Karpas-422 (cell line): ENCODE results near the gene SH3PXD2B. TPM values are rescaled to one million over a fixed set of nuclear protein-coding genes. Genes with fewer than 3 reads are reported as not detected.

Source experiments
- DNase-seq: peaks from one replicate; pipeline ENCODE4 v3.0.0-alpha.2; 2015
- H2AFZ ChIP-seq: fragments of 200-600 bp; sonication (generic); 2 replicates; pipeline ENCODE4 v1.6.1; 2014; ENCODE audit warnings: antibody characterized with exemption, low read length, mixed read lengths
- H3K27ac ChIP-seq: fragments of 200-600 bp; sonication (generic); 2 replicates; pipeline ENCODE4 v1.5.1; 2014; ENCODE audit warnings: mild to moderate bottlenecking, low read length, moderate library complexity
- H3K27me3 ChIP-seq: fragments of 200-600 bp; sonication (generic); 2 replicates; pipeline ENCODE4 v1.6.1; 2014; ENCODE audit warnings: low read length, mixed read lengths
- H3K36me3 ChIP-seq: fragments of 200-600 bp; sonication (generic); 2 replicates; pipeline ENCODE4 v1.6.1; 2014; ENCODE audit warnings: low read length, mixed read lengths; ENCODE audit not compliant: insufficient read depth
- H3K4me1 ChIP-seq: fragments of 200-600 bp; sonication (generic); 2 replicates; pipeline ENCODE4 v1.6.1; 2014; ENCODE audit warnings: mild to moderate bottlenecking, low read length, mixed read lengths
- H3K4me2 ChIP-seq: fragments of 200-600 bp; sonication (generic); 2 replicates; pipeline ENCODE4 v1.6.1; 2014; ENCODE audit warnings: low read length, low read depth, mild to moderate bottlenecking; ENCODE audit not compliant: poor library complexity, severe bottlenecking
- H3K4me3 ChIP-seq: fragments of 200-600 bp; sonication (generic); 2 replicates; pipeline ENCODE4 v1.5.1; 2014; ENCODE audit warnings: mild to moderate bottlenecking, antibody characterized with exemption, low read length, mixed read lengths
- H3K79me2 ChIP-seq: fragments of 200-600 bp; sonication (generic); 2 replicates; pipeline ENCODE4 v1.6.1; 2014; ENCODE audit warnings: mild to moderate bottlenecking, low read length, mixed read lengths
- H3K9ac ChIP-seq: fragments of 200-600 bp; sonication (generic); 2 replicates; pipeline ENCODE4 v1.6.0; 2014; ENCODE audit warnings: low read length
- H3K9me2 ChIP-seq: fragments of 200-600 bp; sonication (generic), shearing (Covaris generic); replicated peaks from 2 replicates; pipeline ENCODE4 v1.6.0; 2014; ENCODE audit warnings: mild to moderate bottlenecking, low read length, moderate library complexity; ENCODE audit not compliant: insufficient read depth
- H3K9me3 ChIP-seq: fragments of 300-700, 200-600 bp; sonication (generic); 2 replicates; pipeline ENCODE4 v1.6.1; 2014; ENCODE audit warnings: low read length, mixed read lengths
- H4K20me1 ChIP-seq: fragments of 200-600 bp; sonication (generic); 2 replicates; pipeline ENCODE4 v1.6.1; 2014; ENCODE audit warnings: mild to moderate bottlenecking, antibody characterized with exemption, low read length, low read depth; ENCODE audit not compliant: insufficient read depth
- total RNA-seq: library from RNA; depleted of rRNA; stranded (reverse); fragments of >200 nt; shearing (Covaris generic); gene quantifications from 2 replicates; pipeline ENCODE4 v1.2.3, GENCODE V29; 2014; ENCODE audit warnings: low replicate concordance

The SH3PXD2B gene
- total RNA-seq, 1 experiment from 2014 or later = 0.15 TPM

- Histone ChIP-seq H3K27ac (no peak overlapping the region), H2AFZ (no peak overlapping the region), H3K36me3 (no peaks in the 10 kb centered on the region), H3K27me3 (no peaks in the 10 kb centered on the region), H3K79me2 (no peaks in the 10 kb centered on the region), H3K9ac (no peak overlapping the region), H3K9me2 (no peaks in the 10 kb centered on the region), H3K9me3 (no peaks in the 10 kb centered on the region), H4K20me1 (0 out of 2 replicates have a peak, but pooled peaks cover 2% of the 10 kb centered on the region), H3K4me3 (no peak overlapping the region), H3K4me2 (no peak overlapping the region), H3K4me1 (no peaks in the 10 kb centered on the region)
- no peak for DNase-seq
Measured at GRCh38 chr5:172418862-172419814, 35.2 kb downstream of the SH3PXD2B start.

- Histone ChIP-seq H3K4me3 (no peak overlapping the region), H3K27me3 (no peaks in the 10 kb centered on the region), H3K4me1 (no peaks in the 10 kb centered on the region), H4K20me1 (0 out of 2 replicates have a peak, but pooled peaks cover 2% of the 10 kb centered on the region), H3K9me3 (no peaks in the 10 kb centered on the region), H3K9me2 (no peaks in the 10 kb centered on the region), H3K9ac (no peak overlapping the region), H3K27ac (no peak overlapping the region), H3K4me2 (no peak overlapping the region), H3K36me3 (no peaks in the 10 kb centered on the region), H2AFZ (no peak overlapping the region), H3K79me2 (no peaks in the 10 kb centered on the region)
- no peak for DNase-seq
Measured at GRCh38 chr5:172417983-172418630, 36.2 kb downstream of the SH3PXD2B start.

GRCh38 chr5:172417130-172417841 is 37.0 kb downstream of the SH3PXD2B start:
- no peak for DNase-seq
- Histone ChIP-seq H3K27ac (no peak overlapping the region), H3K36me3 (no peaks in the 10 kb centered on the region), H3K27me3 (no peaks in the 10 kb centered on the region), H3K9ac (no peak overlapping the region), H3K79me2 (no peaks in the 10 kb centered on the region), H4K20me1 (no peaks in the 10 kb centered on the region), H3K9me3 (no peaks in the 10 kb centered on the region), H3K4me2 (no peak overlapping the region), H2AFZ (no peak overlapping the region), H3K4me3 (no peak overlapping the region), H3K4me1 (no peaks in the 10 kb centered on the region), H3K9me2 (no peaks in the 10 kb centered on the region)

GRCh38 chr5:172415362-172416275 is 38.7 kb downstream of the SH3PXD2B start:
- no peaks in the 10 kb centered on the region for H3K79me2 ChIP-seq
- H4K20me1 ChIP-seq = no peaks in the 10 kb centered on the region
- no peak for DNase-seq
- no peaks in the 10 kb centered on the region for H3K4me1 ChIP-seq
- H3K9ac ChIP-seq = no peak overlapping the region
- no peak overlapping the region for H3K4me3 ChIP-seq
- no peaks in the 10 kb centered on the region for H3K9me3 ChIP-seq
- H3K4me2 ChIP-seq = no peak overlapping the region
- H2AFZ ChIP-seq = no peak overlapping the region
- no peak overlapping the region for H3K27ac ChIP-seq
- no peaks in the 10 kb centered on the region for H3K27me3 ChIP-seq
- H3K36me3 ChIP-seq = no peaks in the 10 kb centered on the region
- no peaks in the 10 kb centered on the region for H3K9me2 ChIP-seq

- H3K79me2 ChIP-seq = no peaks in the 10 kb centered on the region
- H3K27me3 ChIP-seq = no peaks in the 10 kb centered on the region
- H3K9me3 ChIP-seq = no peaks in the 10 kb centered on the region
- H4K20me1 ChIP-seq = no peaks in the 10 kb centered on the region
- no peak overlapping the region for H3K27ac ChIP-seq
- no peaks in the 10 kb centered on the region for H3K4me1 ChIP-seq
- no peak overlapping the region for H3K4me3 ChIP-seq
- H3K4me2 ChIP-seq = no peak overlapping the region
- no peaks in the 10 kb centered on the region for H3K36me3 ChIP-seq
- H3K9ac ChIP-seq = no peak overlapping the region
- no peaks in the 10 kb centered on the region for H3K9me2 ChIP-seq
- DNase-seq = no peak
- H2AFZ ChIP-seq = no peak overlapping the region
Measured at GRCh38 chr5:172414531-172415361, 39.6 kb downstream of the SH3PXD2B start.

DNA sequence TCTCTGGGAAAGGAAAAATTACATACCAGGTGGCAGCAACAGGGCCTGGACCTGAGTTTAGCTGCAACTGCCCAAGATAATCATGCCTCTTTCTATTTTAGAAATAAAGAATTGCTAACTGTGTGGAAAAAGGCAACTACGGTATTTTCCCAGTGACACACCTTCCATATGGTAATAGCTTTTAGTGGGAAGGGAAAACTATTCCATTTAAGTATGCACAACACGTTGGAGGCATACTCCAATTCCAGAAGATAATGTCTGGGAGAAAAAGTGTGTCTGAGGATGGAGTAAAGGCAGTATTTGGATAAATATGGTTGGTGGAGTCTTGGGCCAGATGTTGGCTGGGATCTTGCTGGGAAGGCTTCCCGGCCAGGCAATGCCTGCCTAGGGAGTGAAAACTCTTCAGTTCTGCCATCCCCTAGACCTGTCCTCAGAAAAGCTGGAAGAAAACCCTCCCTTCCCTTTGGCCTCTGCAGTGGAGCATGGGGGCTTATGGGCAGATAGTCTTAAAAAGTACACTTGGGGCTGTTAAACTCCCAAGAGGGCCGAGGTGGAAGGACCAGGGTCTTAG is 40.6 kb downstream of the SH3PXD2B start:
- Histone ChIP-seq H3K27ac (no peak overlapping the region), H3K79me2 (no peaks in the 10 kb centered on the region), H3K36me3 (no peaks in the 10 kb centered on the region), H3K4me2 (no peak overlapping the region), H2AFZ (no peak overlapping the region), H3K9me3 (no peaks in the 10 kb centered on the region), H4K20me1 (no peaks in the 10 kb centered on the region), H3K27me3 (no peaks in the 10 kb centered on the region), H3K4me3 (no peak overlapping the region), H3K9me2 (no peaks in the 10 kb centered on the region), H3K4me1 (no peaks in the 10 kb centered on the region), H3K9ac (no peak overlapping the region)
- no peak for DNase-seq

DNA sequence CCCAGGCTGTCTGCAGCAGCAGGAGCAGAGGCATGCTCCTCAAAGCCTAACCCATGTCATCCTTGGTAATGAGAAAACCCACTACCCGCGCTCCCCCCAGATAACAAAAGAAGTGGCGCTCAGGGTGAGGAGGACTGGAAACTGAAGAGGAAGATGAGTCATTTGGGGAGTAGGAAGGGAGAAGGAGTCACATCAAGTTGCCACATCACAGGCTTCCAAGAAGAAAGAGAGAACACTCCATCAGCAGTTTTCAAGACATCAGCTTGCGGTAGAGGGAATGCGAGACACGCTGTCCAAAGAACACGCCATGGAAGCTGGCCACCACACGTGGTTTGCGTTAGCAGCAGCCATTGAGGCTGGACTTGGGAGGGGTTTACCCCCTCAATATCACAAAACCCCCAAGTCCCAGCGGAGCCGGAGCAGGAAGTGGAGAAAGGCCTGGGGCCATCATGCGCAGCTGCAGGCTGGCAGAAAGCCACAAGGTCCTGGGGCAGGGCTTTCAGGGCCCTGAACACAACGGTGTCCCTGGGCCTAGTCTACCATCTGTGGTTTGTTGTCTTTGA is 41.5 kb downstream of the SH3PXD2B start:
- H3K4me1 ChIP-seq = no peaks in the 10 kb centered on the region
- no peak for DNase-seq
- H3K9me2 ChIP-seq = no peaks in the 10 kb centered on the region
- no peak overlapping the region for H3K27ac ChIP-seq
- H3K9me3 ChIP-seq = no peaks in the 10 kb centered on the region
- no peak overlapping the region for H3K9ac ChIP-seq
- no peaks in the 10 kb centered on the region for H3K79me2 ChIP-seq
- no peak overlapping the region for H2AFZ ChIP-seq
- no peak overlapping the region for H3K4me3 ChIP-seq
- no peaks in the 10 kb centered on the region for H4K20me1 ChIP-seq
- no peak overlapping the region for H3K4me2 ChIP-seq
- no peaks in the 10 kb centered on the region for H3K27me3 ChIP-seq
- no peaks in the 10 kb centered on the region for H3K36me3 ChIP-seq
